Stimulated activated CD4-positive, alpha-beta T cell treated with anti-CD3 and anti-CD28 coated beads, Interleukin-4, amount 100 ng/mL, for 1 hour (primary cell): Measurements from ENCODE around the gene VEZF1.

Experiments used
- DNase-seq: peaks from one replicate; pipeline ENCODE4 v3.0.0-alpha.2; 2020

The VEZF1 gene, protein sequence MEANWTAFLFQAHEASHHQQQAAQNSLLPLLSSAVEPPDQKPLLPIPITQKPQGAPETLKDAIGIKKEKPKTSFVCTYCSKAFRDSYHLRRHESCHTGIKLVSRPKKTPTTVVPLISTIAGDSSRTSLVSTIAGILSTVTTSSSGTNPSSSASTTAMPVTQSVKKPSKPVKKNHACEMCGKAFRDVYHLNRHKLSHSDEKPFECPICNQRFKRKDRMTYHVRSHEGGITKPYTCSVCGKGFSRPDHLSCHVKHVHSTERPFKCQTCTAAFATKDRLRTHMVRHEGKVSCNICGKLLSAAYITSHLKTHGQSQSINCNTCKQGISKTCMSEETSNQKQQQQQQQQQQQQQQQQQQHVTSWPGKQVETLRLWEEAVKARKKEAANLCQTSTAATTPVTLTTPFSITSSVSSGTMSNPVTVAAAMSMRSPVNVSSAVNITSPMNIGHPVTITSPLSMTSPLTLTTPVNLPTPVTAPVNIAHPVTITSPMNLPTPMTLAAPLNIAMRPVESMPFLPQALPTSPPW

DNA sequence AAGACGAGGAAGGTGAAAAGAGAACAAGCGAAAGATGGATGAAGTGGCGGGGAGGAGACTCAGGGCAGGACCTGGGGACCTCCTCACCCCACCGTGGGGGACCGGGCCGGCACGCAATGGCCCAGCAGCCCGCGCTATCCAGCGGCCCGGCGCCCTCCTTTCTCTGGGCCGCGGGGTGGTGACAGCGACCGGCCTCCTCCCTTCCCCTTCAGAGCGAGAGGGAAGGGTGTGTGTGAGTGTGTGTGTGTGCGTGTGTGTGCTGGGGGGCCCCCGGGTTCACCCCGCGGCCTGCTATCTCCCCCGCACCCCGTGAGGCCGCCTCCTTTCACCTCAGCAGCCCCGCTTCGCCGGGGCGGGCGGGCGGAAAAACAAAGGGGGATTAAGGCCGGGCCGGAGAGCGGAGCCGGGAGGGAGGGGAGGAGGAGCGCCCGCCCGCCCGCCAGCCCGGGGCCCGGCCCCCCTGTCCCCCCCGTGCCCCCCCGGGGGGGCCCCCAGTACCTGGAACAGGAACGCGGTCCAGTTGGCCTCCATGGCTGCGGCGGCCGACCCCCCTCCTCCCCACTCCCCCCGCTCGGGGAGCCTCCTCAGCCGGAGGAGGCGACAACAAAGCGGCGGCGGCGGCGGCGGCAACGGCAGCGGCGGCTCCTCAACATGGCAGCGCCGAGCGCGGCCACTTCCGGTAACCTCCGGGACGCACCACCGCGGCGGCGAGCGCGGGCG lies at the start of gene VEZF1:
Gene VEZF1, minus strand, starts transcription at position 674 of the 720 bp plus-strand sequence. Its CDS starts 143 bp downstream, at position 531.
- peak; percentile 79 for DNase-seq

DNA sequence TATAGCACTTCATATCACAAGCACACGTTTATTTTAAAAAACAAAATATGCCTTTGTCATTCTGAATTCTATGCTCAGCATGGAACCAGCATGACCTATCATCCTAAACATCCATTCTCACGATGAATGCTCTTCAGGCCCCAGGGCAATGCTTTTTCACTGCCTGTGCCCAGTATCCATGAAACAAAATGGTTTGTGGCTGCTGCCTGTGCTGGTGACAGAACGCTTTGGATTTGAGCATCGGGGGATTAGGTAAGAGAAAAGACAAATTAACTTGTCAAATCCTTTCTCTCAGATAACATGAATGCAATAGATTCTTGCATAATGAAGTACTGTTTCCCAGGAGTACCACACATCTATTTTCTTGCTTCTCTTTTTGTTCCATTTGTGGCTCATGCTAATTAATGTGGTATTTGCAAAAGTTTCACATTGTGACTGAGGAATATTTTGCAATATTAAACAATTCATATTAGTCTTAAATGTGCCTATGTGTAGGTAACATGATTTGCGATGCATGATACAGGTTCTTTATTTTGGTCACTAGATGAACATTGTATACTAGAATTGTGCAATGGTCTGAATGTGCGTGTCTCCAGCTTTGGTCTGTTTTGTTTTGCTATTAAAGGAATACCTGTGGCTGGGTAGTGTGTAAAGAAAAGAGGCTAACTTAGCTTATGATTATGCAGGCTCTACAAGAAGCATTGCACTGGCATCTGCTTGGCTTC lies 44.8 kb upstream of the VEZF1 start:
- DNase-seq, result no peak

DNA sequence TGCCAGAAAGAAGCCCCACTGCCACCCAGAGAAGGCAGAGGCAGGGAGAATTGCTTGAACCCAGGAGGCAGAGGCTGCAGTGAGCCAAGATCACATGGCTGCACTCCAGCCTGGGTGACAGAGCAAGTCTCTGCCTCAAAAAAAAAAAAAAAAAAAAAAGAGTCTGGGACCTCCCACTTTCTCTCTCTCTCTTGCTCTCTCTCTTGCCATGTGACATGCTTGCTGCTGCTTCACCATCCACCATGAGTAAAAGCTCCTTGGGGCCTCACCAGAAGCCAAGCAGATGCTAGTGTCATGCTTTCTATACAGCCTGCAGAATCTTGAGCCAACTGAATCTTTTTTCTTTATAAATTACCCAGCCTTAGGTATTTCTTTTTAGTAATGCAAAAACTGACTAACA lies 40.5 kb upstream of the VEZF1 start:
- no peak for DNase-seq

DNA sequence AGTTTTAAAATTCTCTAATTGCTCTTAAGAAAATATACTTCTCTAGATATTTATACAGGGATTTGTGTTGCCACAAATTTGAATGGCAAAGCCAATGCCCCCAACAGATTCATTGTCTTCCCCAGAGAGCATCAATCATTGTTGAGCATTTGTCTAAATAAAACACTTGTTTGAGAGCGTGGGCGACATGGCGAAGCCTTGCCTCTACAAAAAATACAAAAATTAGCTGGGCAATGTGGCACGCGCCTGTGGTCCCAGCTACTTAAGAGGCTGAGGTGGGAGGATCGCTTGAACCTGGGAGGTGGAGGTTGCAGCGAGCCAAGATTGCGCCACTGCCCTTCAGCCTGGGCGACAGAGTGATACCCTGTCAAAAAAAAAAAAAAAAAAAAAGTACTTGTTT lies 32.3 kb upstream of the VEZF1 start:
- DNase-seq, result no peak

DNA sequence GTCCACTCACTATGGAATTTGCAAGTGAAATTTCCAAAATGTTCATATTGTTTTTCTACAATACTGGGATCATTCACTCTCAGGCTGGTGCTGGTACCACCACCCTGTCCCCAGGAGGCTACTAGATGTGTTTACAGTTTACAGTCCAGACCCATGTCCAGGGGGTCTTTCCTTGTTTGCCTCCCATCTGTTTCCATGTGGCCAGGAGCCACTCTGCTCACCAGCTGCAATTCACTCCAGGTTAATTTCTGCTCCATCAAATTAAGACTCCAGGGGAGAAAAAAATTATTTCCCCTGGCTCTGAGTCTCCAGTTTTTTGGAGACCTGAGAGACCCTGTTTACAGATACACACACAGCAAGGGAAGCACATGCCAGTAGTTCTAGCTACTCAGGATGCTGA lies 31.5 kb upstream of the VEZF1 start:
- no peak for DNase-seq

DNA sequence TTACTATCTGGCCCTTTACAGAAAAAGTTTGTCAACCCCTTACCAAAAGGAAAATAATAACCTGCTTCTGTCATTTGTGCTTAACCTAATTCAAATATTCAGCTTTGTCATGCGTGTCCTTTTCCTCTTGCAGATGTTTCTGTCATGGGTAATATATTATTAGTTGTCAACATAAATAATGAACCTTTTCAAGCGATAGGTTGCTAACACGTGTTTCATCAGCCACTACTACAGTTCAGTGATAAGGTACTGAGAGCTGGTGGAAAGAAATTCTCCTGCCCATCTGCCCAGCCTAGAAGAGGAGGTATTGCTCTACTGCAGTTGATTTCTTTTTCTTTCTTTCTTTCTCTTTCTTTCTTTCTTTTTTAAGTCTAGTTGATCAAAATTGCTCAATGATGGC lies 31.0 kb upstream of the VEZF1 start:
- no peak for DNase-seq

DNA sequence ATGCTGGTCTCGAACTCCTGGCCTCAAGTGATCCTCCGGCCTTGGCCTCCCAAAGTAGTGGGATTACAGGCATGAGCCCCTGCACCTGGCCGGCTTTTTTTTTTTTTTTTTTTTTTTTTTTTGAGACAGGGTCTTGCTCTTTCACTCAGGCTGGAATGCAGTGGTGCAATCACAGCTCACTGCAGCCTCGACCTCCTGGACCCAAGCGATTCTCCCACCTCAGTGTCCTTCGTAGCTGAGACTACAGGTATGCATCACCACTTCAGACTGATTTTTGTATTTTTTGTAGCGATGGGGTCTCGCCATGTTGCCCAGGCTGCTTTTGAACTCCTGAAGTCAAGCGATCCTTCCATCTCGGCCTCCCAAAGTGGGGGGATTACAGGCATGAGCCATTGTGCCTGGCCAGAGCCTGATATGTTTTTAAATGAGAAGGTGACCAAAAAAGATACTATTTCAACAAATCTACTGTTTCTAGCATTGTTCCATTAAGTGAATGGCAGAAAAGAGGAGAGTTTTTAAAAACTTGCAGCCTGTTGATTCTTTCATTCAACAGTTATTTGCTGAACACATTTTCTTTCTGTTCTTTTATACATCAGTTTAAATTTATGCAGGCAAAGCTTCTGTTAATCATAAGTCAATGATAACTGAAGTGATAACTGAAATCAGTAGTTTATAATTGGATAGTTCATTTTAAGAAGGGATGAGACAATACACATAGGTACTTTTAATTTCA lies 22.2 kb upstream of the VEZF1 start:
- DNase-seq, result no peak

DNA sequence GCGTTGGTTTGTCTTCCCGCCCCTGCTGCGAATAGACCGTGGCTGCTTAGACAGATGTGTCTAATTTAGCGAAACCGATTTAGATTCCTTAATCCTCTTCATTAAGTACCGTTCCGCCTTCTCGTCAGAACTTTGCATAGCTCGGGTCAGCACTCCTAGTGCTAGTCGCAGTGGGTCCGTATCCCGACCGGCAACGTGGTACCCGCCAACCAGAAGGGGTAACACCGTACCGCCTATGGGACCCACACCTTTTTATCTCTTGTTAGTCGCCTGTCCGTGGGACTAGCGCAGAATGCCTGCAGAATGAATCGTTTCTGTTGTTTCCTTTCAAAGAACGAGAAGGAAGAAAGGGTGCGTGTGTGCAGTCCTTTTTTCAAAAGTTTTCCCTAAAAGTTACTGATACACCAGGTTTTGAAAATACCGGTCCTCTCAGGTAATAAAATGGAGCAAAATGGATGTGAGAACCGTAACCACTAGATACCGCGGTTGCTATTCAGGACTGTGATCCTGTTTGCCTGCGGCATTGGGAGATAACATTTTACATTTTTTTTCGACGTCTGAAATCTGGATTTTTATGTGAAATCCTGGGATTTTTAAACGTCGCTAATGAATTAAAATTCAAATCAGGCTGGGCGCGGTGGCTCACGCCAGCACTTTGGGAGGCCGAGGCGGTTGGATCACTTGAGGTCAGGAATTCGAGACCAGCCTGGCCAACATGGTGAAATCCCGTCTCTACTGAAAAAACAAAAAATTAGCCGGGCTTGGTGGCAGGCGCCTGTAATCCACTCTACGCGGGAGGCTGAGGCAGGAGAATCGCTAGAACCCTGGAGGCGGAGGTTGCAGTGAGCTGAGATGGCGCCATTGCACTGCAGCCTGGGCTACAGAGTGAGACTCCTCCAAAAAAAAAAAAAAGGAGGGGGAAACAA lies 20.0 kb upstream of the VEZF1 start:
- no peak for DNase-seq

DNA sequence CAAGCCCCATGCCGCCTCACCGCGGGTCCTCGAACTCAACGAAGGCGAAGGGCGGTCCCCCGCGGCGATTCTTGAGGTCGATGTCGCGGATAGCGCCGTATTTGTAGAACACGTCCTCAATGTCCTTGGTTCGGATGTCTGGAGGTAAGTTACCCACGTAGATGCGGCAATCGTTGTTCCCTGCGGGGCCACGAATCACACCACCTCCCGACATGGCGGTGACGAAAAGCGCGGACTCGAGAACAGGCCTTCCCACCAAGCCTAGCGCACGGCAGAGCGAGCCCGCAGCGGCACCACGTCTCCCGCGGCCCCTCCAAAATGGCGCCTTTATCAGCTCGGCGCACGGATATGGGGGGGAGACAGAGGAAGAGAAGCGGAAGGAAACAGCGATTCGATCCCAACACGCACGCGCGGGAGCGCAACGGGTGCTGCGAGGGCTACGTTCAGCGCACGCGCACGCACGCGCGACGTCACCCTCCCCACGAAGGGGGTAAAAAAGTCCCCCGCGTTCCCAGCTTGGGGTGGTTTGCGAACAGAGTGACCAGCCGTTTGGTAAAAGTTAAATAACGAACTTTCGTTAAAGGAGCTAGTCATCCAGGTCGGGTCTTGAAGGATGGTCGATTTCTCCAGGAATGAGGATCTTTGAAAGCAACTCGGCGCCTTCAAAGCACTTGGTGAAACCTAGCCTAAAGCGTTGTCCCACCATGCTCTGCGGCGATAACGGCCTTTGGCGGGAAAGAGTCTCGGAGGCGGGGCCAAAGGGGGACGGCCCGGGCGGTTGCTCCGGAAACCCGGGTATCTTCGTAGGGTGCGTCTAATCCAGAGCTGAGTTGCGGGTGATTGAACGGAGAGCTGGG lies 19.1 kb upstream of the VEZF1 start, which contains the start of gene SRSF1:
Gene SRSF1, minus strand, starts transcription at position 323 of the 857 bp plus-strand sequence. Its CDS starts 109 bp downstream, at position 214.
- DNase-seq, result peak; percentile 97

DNA sequence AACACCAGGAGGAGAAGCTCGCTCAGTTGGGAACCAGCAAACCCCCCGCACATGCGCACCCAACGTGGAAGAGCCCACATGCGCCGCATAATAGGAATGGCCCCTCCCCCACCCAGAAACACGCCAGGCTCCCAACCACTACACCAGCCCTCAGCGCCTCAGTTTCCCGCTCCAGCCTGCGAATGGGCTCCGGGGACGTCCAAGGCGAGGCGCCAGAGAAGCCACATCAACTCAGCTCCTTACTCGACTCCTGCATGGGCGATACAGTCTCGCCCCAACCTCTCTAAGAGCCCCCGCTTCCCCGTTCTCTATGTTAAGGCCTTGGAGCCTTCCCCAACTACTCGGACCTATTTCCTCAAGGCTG lies 18.5 kb upstream of the VEZF1 start:
- peak; percentile 75 for DNase-seq

DNA sequence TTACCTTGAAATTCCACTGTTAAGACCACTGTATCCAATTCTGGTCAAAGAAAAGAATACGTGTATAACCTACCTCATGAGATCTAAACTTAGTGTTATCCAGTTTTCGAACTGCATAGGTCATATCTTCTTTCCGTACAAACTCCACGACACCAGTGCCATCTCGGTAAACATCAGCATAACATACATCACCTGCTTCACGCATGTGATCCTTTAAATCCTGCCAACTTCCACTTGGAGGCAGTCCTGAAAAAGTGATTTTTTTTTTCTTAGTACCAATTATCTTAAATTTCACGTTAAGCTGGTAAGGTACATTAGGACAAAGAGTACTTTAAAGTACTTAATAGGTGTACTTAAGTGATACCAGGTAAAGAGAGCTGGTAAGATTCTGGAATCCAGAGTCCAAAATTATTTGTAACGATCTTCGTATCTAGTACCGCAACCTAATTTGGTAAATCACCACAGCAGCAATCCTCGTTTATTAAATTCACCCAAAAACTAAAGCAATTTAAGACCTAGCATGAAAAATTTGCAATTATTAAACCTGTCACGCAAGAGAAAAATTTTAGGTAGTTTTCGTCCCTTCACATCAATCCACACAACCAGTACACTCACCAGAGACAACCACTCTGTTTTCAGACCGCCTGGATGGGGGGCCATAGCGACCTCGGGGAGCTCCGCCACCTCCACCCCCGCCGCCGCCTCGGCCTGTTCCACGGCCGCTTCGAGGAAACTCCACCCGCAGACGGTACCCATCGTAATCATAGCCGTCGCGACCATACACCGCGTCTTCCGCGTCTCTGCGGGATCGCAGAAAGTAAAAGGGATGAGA lies 17.9 kb upstream of the VEZF1 start:
- no peak for DNase-seq

DNA sequence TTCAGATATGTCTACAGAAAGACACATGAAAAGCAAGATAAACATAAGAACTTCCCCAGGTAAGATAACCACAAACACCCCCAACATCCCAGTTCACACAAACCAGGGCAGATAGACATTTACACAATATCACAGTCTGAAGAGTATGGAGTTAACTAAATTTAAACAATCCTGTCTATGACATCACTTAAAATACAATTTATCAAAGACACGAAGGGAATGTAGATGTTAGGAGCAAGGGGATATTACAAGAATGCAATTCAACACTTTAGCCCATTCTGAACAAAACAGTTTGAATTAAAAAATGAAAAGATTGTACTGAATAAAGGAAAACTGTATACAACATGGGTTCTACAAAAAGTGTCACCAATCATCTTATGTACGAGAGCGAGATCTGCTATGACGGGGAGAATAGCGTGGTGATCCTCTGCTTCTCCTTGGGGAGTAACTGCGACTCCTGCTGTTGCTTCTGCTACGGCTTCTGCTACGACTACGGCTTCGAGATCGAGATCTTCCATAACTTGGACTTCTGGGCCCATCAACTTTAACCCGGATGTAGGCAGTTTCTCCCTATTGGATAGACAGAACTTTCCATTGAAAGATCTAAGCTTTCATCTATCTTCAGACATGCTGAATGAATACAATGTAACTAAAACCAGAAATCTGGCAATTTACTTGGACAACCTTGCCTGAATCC lies 17.1 kb upstream of the VEZF1 start:
- DNase-seq, result no peak

DNA sequence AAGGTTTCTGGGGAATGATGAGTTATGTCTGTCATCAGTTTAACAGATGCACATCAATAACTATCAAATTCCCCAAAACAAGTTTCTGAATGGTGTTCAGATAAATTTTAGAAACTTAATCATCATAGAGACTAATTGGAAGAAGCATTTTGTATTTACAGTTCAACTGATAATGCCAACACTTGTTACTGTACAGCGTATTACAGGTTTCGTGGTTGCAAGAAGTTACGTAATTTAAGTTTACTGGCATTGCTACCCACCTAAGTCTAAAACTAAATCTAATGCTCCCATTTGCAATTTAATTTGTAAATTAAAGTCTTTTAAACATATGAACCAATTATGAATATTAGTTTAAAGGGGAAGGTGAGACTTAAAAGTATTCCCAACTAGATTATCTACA lies 16.0 kb upstream of the VEZF1 start:
- DNase-seq, result no peak

DNA sequence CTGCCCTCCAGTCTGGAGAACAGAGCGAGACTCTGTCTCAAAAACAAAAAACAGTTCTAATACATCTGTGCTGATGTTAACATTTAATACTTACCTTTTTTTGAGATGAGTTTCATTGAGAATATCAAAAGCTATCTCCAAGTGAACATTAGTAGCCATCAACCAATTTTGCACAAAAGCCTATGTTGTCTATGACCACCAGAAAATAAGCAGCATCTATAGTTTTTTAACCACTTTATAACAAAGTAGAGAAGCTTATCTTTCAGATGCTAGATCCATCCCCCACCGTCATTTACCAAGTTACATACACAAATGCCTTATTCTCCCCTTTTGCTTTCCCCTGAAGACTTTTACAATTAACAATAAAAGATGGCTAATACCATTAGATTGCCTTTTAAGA lies 14.9 kb upstream of the VEZF1 start:
- no peak for DNase-seq

DNA sequence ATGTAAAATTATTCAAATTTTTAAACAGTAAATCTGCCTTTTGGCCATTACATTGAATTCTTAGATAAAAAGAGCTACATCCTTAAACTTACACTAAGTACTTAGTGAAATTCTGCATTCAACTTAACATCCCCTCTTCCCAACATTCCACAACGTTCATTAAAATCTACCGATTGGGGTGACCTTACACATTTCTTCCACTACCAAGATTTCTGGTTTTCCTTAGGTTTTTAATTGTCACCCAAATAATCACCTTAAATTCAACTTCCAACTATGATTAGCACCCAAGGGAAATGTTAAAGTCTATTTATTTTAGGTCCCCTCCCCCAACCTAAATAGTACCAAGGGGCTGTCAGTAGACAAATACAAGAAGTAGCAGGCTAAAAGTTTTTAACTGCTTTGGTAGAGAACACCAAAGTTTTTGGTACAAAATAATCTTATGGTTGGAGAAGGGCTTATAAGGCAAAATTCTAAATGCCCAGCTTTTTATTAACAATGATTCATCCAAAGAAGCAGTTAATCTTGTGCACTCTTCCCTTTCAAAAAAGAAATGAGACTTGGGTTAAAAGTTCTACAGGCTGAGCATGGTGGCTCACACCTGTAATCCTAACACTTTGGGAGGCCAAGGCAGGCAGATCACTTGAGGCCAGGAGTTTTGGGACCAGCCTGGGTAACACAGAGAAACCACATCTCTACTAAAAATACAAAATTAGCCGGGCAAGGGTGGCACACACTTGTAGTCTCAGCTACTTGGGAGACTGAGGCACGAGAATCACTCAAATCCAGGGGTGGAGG lies 14.3 kb upstream of the VEZF1 start:
- no peak for DNase-seq

DNA sequence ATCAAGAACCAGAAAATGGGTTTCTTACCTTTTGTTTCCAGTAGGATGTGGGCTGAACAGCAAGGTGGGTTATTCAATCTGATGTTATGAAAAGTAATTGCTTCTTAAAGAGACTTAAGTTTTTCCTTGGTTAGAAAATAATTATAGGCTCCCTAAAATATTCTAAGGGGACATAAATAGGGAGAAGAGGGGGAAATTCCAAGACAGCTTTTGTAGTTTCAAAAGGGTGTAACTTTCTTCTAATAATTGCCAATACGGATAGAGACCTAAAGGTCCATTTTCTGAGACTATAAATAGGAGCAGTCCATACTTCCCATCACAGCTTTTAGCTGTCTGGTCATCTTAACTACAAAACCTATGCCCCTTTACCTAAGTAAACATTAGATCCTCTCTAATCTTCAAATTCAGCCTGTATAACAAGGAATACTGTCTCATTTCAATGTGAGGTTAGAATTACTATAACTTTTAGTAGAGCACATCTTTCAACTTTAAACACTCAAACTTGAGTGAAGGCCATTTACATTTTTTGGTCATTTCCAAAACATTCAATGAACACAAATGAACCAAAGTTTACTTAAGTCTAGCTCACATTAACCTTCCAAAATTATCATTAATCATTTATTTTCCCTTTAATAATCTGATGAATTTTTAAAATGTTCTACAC lies 13.5 kb upstream of the VEZF1 start:
- DNase-seq, result no peak

DNA sequence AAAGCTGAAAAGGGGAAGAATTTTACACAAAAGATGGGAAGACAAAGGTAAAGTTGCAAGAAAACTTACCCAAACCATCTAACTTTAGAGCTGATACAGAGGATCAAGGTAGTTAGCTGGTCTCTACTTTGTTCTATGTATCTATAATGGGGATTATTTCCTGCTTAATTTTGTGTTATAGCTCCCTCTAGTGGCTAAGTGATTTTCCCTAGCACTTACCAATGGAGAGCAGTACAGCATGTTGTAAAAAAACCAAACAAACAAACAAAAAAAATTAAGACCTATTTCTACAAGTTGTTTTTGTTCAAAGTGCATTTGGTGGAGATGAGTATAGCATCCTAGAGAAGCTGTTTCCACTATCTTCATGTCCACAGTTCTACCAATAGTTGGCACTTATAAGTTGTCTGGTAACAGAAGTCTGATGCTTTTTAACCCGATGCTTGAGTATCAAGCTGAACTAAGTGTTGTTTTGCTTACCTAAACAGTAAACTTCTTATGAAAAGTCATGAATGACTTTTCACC lies 11.5 kb upstream of the VEZF1 start:
- DNase-seq, result no peak
